CD4-positive, alpha-beta T cell treated with Interleukin-21 for 1 hour (primary cell): ENCODE data around the gene GZF1.

ENCODE experiments used
- DNase-seq: peaks from one replicate; pipeline ENCODE4 v3.0.0-alpha.2; 2020

Gene GZF1

GRCh38 chr20:23361476-23362391, at the start of gene GZF1:
Gene GZF1 (plus strand): TSS chr20:23362182. CDS start chr20:23364384, 2,202 bp downstream.
- DNase-seq, result peak; percentile 98

DNA sequence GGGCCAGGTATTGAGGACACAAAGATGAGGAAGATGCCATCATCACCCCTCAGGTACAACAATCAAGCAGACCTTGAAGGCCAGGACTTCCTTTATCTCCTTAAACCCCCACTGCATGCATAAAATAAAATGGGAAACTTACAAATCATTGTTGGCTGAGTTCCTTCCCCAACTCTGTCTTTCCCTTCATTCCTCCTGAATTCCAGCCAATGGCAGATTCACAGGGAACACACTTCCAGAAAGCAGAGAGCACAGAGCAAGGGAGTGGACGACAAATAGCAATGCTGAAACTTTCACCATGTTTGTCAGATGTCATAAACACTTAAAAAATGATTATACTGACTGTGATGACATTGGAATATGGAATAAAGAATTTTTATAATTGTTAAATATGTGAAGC, 48.7 kb upstream of the GZF1 start:
- DNase-seq, result no peak

GRCh38 chr20:23314699-23315098, 47.3 kb upstream of the GZF1 start:
- no peak for DNase-seq

DNA sequence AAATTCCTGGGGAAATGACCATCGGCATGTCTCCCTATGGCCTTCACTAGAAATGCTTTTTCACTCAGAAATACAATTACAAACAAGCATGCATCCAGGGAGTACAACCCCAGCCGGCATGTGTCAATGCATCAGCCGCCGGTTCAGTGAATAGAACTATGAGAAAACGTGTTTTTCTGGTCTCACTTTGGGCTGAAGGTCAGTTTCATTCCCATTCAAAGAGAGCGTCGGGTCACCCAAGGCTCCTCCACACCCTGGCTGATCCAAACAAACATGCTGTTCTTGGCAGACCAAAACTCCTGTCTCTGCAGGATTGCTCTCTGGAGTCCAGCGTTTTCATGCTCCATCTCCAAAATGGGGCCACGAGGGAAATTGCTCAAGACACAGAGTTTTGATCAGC, 46.9 kb upstream of the GZF1 start:
- DNase-seq, result no peak

GRCh38 chr20:23316626-23317025, 45.4 kb upstream of the GZF1 start:
- DNase-seq, result no peak

DNA sequence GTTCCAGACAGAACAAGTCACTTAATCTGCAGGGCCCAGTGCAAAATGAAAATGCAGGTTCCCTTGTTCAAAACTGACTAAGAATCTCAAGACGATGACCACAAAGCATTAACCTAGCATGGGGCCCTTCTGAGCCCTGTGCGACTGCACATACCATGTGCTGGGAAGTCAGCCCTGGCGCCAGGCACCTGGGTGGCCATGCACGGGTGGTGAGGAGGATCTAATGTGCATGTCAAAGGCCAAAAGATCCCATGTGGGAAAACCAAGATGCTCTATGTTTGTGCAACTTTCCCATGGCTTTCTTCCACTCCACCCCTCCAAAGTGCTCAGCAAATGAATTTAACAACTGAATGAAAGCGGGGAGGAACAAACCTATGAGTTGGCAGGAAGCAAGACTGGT, 44.9 kb upstream of the GZF1 start:
- DNase-seq, result no peak

DNA sequence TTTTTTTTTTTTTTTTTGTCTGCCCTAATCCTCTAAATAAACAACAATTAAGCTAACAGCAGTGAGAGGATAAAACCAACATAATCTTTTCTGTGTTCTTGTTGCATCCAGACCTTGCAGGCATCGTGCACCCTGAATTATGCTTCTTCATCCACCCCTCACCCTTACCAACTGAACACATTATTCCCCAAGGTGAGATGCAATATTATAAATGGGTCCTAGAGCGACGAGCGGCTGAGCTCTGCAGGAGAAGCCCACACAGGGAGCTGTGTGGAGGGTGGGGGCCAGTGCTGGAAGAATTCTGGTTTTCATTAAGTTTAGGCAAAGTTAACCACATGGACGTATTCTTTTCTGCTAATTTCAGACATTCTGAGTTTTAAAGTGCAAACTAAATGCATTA, 43.6 kb upstream of the GZF1 start:
- no peak for DNase-seq

DNA sequence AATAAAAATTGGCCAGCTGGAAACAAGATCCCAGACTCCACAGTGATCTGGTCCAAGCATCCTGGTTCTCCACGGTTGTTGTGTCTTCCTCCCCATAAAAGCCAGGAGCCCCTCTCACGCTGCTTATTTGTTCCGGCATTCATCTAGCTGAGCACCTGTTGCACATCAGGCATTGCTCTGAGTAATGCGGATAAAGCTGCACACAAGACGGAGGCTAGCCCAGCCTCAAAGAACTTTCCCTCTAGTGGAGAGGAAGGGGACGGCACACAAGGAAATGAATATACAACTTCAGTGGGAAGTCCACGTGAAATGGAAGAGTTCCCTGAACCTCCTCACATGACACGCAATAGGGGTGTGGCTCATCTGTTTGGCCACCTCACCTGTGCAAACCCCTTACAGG, 41.7 kb upstream of the GZF1 start:
- DNase-seq, result no peak

DNA sequence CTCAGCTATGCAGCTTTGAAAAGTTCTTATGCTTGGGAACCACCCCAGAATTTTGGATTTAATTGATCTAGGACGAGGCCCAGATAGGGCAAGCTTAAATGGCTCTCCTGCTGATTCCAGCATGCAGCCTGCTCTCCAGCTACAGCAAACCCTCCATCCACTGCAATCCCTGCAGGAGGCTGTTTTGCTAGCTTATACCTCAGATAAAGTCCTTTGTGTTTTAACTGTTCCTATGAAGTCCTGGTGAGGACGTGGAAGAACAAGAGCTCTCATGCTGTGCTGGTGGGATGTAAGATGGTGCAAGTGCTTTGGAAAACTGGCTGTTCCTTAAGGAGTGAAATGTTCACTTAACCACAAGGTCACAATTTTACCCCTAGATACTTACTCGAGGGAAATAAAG, 36.9 kb upstream of the GZF1 start:
- DNase-seq, result no peak

GRCh38 chr20:23326774-23327173, 35.2 kb upstream of the GZF1 start:
- no peak for DNase-seq

DNA sequence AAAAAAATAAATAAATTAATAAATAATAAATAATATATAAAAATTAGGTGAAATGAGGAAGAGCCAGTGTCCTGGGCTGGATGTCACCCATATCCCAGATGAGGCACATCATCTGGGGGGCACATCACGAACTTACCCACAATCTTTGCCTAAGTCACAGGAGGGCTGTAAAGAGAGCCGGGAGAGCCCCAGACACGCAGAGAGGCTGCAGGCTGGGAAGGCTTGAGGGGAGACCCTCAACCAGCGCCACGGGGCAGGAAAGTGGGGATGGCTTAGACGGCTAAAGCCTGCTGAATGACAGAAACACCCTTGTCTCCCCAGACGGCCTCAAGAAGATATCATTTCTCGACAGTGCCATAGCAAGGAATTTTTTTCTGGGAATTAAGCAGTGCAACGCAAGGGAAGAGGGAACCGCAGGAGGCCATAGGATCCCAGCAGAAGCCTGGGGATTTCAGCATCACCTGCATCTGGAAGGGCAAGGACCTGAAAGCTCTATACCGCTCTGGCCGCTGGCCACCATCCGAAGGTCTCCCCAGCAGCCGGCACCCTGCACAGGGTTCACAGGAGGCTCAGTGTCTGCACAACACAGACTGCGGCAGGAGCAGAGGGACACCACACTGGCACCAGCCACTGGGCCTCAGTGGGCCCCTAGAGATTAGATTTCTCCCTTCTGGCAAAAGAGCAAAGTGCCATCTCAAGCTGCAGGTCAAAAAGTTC, 34.2 kb upstream of the GZF1 start:
- DNase-seq, result no peak

GRCh38 chr20:23331450-23332350, 30.3 kb upstream of the GZF1 start:
- DNase-seq, result no peak

DNA sequence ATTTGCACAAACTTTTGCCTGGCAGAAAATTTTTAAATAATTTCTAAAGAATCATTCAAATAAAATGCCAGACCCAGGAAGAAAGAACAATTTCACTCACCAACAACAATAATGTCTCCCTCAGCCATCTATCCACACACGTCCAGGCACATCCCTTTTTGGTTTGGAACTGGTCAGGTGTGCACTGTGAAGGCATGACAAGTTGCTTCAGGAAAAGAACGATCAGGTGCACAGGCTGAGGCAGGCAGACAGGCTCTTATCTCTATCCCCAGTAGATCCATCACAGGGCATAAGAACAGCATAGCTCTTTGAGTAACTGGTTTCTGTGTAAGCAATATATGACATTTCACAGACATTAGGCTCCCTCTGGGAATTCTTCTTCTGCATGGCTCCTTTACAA, 29.5 kb upstream of the GZF1 start:
- no peak for DNase-seq

- no peak for DNase-seq
Observed at GRCh38 chr20:23334111-23334510, 27.9 kb upstream of the GZF1 start.

GRCh38 chr20:23335521-23335920, 26.5 kb upstream of the GZF1 start:
- DNase-seq, result no peak

DNA sequence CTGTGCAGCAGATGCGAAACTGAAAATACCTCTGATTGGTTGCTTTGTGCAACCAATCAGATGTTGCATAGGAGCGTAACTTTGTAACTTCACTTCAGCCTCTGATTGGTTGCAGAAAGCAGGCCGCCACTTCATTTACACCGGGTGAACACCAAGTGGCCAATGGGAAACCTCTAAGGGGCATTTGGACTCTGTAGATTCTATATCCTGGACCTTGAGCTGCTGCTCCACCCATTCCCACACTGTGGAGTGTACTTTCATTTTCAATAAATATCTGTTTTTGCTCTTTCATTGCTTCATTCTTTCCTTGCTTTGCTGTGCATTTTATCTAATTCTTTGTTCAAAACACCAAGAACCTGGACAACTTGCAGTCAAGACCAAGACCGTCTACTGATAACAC, 25.5 kb upstream of the GZF1 start:
- no peak for DNase-seq

DNA sequence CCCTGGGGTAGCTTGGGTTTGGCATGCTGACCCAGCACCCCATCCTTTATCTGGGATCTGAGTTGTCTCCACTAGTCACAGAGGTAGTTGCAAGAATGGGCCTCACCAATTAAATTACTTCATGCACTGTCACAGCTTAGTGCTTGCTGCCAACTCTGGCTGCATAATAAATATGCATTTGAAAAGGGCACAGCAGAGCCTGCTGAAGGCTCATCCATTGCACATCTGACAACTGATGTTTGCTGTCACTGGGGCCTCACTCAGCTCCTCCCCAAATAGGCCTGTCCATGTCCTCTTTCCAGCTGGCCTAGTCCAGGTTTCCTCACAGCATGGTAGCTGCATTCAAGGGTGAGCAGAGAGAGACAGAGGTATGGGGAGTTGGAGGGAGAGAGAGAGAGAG, 24.7 kb upstream of the GZF1 start:
- no peak for DNase-seq

GRCh38 chr20:23339986-23340385, 22.0 kb upstream of the GZF1 start:
- DNase-seq, result no peak

DNA sequence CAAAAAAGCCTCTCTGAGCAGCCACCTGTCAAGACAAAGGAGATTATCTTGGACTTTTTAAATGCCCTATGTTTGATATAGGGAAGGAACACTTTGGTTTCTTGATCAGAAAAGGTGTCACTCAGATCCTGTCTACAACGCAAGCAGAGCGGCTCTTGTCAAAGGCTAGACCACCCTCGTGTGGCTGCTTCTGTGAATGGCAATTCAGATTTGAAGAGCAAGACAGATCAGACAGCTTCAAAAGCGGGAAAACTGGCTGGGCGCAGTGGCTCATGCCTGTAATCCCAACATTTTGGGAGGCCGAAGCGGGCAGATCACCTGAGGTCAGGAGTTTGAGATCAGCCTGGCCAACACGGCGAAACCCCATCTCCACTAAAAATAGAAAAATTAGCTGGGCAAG, 21.5 kb upstream of the GZF1 start:
- DNase-seq, result peak; percentile 34

GRCh38 chr20:23341073-23341472, 20.9 kb upstream of the GZF1 start:
- no peak for DNase-seq

DNA sequence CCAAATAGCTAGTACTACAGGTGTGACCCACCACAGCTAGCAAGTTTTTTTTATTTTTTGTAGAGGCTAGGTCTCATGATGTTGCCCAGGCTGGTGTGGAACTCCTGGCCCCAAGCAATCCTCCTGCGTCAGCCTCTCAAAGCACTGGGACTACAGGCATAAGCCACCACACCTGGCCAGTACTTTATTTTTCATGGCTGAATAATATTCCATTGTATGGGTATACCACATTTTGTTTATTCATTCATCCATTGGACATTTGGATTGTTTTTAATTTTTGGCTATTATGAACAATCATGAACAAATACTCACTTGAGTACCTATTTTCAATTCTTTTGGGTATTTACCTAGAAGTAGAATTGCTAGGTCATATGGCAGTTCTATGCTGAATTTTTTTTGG, 18.4 kb upstream of the GZF1 start:
- no peak for DNase-seq

DNA sequence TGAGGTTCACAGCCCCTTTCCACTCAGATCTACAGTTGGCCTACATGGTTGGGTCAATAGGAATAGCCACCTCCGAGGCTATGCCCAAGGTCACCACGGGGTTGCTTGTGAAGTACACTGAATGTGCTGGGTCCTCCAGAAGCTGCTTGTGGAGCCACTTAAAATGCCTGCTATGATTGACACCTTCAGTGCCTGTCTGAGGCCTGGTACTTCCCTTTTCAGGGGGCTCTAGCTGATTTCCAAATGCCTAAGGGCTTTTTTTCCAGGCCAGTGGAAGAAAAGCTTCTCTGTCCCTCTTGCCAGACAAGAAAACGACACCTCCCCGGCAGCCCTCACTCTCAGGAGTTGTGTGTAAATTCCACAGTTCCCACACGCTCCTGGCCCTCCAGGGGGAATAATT, 17.6 kb upstream of the GZF1 start:
- no peak for DNase-seq

GRCh38 chr20:23346002-23346401, 16.0 kb upstream of the GZF1 start:
- no peak for DNase-seq
